ENCODE data around the gene PPP5C.

The PPP5C gene

GRCh38 chr19:46369817-46370216 is 22.9 kb downstream of the PPP5C start:
- TF ChIP-seq GATA3 (IDR thresholded peaks at IDR 0.05; ENCODE audit: low read depth, low read length) = no peak

GRCh38 chr19:46371371-46371901 is 24.5 kb downstream of the PPP5C start:
- no peak for TF ChIP-seq GATA3 (IDR thresholded peaks at IDR 0.05; ENCODE audit: low read depth, low read length)
- no peak for TF ChIP-seq GATA2 (IDR thresholded peaks at IDR 0.05; ENCODE audit: low read depth, low read length)

- TF ChIP-seq GATA3 (IDR thresholded peaks at IDR 0.05; ENCODE audit: low read depth, low read length) = no peak
- no peak for TF ChIP-seq GATA2 (IDR thresholded peaks at IDR 0.05; ENCODE audit: low read depth, low read length)
Measured at GRCh38 chr19:46372901-46373490, 26.1 kb downstream of the PPP5C start.

- no peak for TF ChIP-seq GATA2 (IDR thresholded peaks at IDR 0.05; ENCODE audit: low read depth, low read length)
Measured at GRCh38 chr19:46373491-46374359, 26.8 kb downstream of the PPP5C start.

- TF ChIP-seq GATA3 (IDR thresholded peaks at IDR 0.05; ENCODE audit: low read depth, low read length) (no peak), GATA2 (IDR thresholded peaks at IDR 0.05; ENCODE audit: low read depth, low read length) (no peak)
Measured at GRCh38 chr19:46374536-46375475, 27.9 kb downstream of the PPP5C start.

- TF ChIP-seq GATA2 (IDR thresholded peaks at IDR 0.05; ENCODE audit: low read depth, low read length) (no peak), GATA3 (IDR thresholded peaks at IDR 0.05; ENCODE audit: low read depth, low read length) (no peak)
Measured at GRCh38 chr19:46376241-46377153, 29.6 kb downstream of the PPP5C start.

GRCh38 chr19:46378268-46378667 is 31.4 kb downstream of the PPP5C start:
- no peak for TF ChIP-seq GATA3 (IDR thresholded peaks at IDR 0.05; ENCODE audit: low read depth, low read length)
- TF ChIP-seq GATA2 (IDR thresholded peaks at IDR 0.05; ENCODE audit: low read depth, low read length) = no peak

- no peak for TF ChIP-seq GATA2 (IDR thresholded peaks at IDR 0.05; ENCODE audit: low read depth, low read length)
- TF ChIP-seq GATA3 (IDR thresholded peaks at IDR 0.05; ENCODE audit: low read depth, low read length) = no peak
Measured at GRCh38 chr19:46380690-46381089, 33.8 kb downstream of the PPP5C start.

GRCh38 chr19:46381346-46381745 is 34.5 kb downstream of the PPP5C start:
- TF ChIP-seq GATA2 (IDR thresholded peaks at IDR 0.05; ENCODE audit: low read depth, low read length) (no peak), GATA3 (IDR thresholded peaks at IDR 0.05; ENCODE audit: low read depth, low read length) (no peak)

GRCh38 chr19:46381756-46382345 is 35.0 kb downstream of the PPP5C start:
- TF ChIP-seq GATA2 (IDR thresholded peaks at IDR 0.05; ENCODE audit: low read depth, low read length) (no peak), GATA3 (IDR thresholded peaks at IDR 0.05; ENCODE audit: low read depth, low read length) (no peak)

GRCh38 chr19:46383171-46383815 is 36.4 kb downstream of the PPP5C start:
- TF ChIP-seq GATA2 (IDR thresholded peaks at IDR 0.05; ENCODE audit: low read depth, low read length) (no peak), GATA3 (IDR thresholded peaks at IDR 0.05; ENCODE audit: low read depth, low read length) (no peak)

GRCh38 chr19:46383846-46384245 is 37.0 kb downstream of the PPP5C start:
- no peak for TF ChIP-seq GATA2 (IDR thresholded peaks at IDR 0.05; ENCODE audit: low read depth, low read length)
